NCI-H128 (cell line): ENCODE measurements around the gene RALBP1.
A peak's percentile ranks its signal among the peaks of the same experiment; 100 is the strongest.
"Not testable (repeated sequence)": the region's sequence is repeated elsewhere in the genome, so short reads cannot be mapped to it uniquely, and the experiment has no call there.

Experiments used
- DNase-seq: peaks from one replicate; lab custom pipeline; 2025; ENCODE audit not compliant: unreplicated experiment; lab: John Stamatoyannopoulos, UW

RALBP1 gene

GRCh38 chr18:9454061-9454703 is 21.1 kb upstream of the RALBP1 start:
- no peak for DNase-seq

GRCh38 chr18:9455718-9456511 is 19.4 kb upstream of the RALBP1 start:
- DNase-seq = no peak

- DNase-seq = no peak
Measured at GRCh38 chr18:9466127-9466526, 9.2 kb upstream of the RALBP1 start.

GRCh38 chr18:9466846-9467245 is 8.5 kb upstream of the RALBP1 start:
- DNase-seq = no peak

- no peak for DNase-seq
Measured at GRCh38 chr18:9468998-9469397, 6.3 kb upstream of the RALBP1 start.

- DNase-seq = no peak
Measured at GRCh38 chr18:9469685-9470084, 5.6 kb upstream of the RALBP1 start.

- DNase-seq = peak; percentile 55
Measured at GRCh38 chr18:9474108-9474982, 968 bp upstream of the RALBP1 start.

- DNase-seq = no peak
Measured at GRCh38 chr18:9475643-9476591, 604 bp downstream of the RALBP1 start.

GRCh38 chr18:9476949-9477348 is 1.6 kb downstream of the RALBP1 start:
- DNase-seq = not testable (repeated sequence)

- DNase-seq = no peak
Measured at GRCh38 chr18:9477509-9477908, 2.2 kb downstream of the RALBP1 start.

GRCh38 chr18:9478545-9478944 is 3.2 kb downstream of the RALBP1 start:
- no peak for DNase-seq

GRCh38 chr18:9482790-9483189 is 7.5 kb downstream of the RALBP1 start:
- DNase-seq = no peak

- no peak for DNase-seq
Measured at GRCh38 chr18:9483526-9483925, 8.2 kb downstream of the RALBP1 start.

- DNase-seq = not testable (repeated sequence)
Measured at GRCh38 chr18:9484856-9485255, 9.5 kb downstream of the RALBP1 start.

GRCh38 chr18:9488538-9488937 is 13.2 kb downstream of the RALBP1 start:
- DNase-seq = no peak

GRCh38 chr18:9494778-9495331 is 19.5 kb downstream of the RALBP1 start:
- DNase-seq = no peak

- DNase-seq = no peak
Measured at GRCh38 chr18:9495465-9495864, 20.2 kb downstream of the RALBP1 start.

- no peak for DNase-seq
Measured at GRCh38 chr18:9495916-9496705, 20.8 kb downstream of the RALBP1 start.

- no peak for DNase-seq
Measured at GRCh38 chr18:9506046-9506792, 30.9 kb downstream of the RALBP1 start.
